Epithelial cell of proximal tubule (primary cell): ENCODE data around the gene AVPR2. TPM values are rescaled to one million over a fixed set of nuclear protein-coding genes. Genes with fewer than 3 reads are reported as not detected.

ENCODE experiments used
- DNase-seq: peaks from one replicate; pipeline ENCODE4 v3.0.0-alpha.2; 2011; ENCODE audit warnings: low read depth
- H3K4me3 ChIP-seq: 2 replicates; pipeline ENCODE4 v1.5.1; 2011; ENCODE audit warnings: low read depth, mild to moderate bottlenecking, low read length
- total RNA-seq: library from RNA; depleted of rRNA; stranded (reverse); fragments of >200 nt; gene quantifications from 2 replicates; pipeline ENCODE4 v1.2.3, GENCODE V29; 2015
- TF ChIP-seq, protein P1 (sequence below): conservative IDR thresholded peaks from 2 replicates; pipeline ENCODE4 v1.5.1; 2012; ENCODE audit warnings: low read depth, mild to moderate bottlenecking, low read length

The AVPR2 gene
- total RNA-seq, 1 donor from 2014 or later, result 1.4 TPM

DNA sequence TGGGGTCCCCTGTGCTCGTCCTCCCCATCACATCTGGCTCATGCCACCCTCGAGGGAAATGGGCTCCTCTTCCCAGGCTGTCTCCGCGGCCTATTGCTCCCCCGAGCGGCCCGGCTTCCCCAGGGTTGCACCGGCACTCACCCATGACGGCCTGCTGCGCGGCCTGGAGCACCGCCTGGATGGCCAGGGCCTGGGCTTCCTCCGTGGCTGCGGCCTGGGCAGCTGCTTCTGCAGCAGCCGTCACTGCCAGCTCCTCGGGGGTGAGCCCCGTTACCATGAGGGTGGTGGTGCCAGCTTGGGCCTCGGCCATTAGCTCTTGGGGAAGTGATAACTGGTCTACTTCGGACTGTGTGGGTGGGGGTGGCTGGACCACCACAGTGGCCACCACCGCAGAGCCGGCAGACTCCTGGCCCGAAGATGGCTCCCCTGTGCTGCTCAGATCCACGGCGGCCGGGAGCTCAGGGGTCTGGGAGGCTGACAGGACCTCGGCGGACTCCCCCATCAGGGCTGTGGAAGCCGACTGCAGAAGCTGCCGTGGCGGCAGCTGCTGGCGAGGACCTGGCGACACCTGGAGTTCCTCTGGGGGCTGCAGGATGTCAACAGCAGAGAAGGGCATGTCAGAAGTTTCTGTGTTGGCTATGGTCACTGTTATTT is 48.0 kb downstream of the AVPR2 start:
- DNase-seq, result no peak
- H3K4me3 ChIP-seq, result no peak overlapping the region
- TF ChIP-seq, protein P1, sequence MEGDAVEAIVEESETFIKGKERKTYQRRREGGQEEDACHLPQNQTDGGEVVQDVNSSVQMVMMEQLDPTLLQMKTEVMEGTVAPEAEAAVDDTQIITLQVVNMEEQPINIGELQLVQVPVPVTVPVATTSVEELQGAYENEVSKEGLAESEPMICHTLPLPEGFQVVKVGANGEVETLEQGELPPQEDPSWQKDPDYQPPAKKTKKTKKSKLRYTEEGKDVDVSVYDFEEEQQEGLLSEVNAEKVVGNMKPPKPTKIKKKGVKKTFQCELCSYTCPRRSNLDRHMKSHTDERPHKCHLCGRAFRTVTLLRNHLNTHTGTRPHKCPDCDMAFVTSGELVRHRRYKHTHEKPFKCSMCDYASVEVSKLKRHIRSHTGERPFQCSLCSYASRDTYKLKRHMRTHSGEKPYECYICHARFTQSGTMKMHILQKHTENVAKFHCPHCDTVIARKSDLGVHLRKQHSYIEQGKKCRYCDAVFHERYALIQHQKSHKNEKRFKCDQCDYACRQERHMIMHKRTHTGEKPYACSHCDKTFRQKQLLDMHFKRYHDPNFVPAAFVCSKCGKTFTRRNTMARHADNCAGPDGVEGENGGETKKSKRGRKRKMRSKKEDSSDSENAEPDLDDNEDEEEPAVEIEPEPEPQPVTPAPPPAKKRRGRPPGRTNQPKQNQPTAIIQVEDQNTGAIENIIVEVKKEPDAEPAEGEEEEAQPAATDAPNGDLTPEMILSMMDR, result no peak

DNA sequence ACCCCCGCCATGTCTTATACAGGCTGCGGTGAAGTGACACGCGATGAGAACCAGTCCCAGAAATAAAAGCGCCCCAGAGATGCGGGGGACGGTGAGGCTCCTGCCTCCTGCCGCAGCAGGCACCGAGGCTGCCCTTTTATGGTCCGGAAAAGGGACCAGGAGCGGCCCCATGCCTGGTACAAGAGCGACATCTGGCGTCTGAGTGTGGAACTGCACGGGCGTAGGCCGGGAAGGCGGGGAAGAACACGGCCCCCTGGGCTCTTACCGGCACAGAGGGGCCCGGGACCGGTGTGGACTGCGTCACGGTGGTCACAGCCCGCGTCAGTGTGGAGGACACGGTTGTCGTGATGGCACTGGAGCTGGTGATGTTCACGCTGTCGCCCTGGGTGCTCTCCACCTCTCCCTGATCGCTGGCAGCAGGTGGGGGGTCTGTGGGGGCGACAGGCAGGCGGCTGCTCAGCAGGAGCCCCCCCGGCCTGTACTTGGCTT is 48.9 kb downstream of the AVPR2 start:
- no peak overlapping the region for H3K4me3 ChIP-seq
- DNase-seq, result no peak

DNA sequence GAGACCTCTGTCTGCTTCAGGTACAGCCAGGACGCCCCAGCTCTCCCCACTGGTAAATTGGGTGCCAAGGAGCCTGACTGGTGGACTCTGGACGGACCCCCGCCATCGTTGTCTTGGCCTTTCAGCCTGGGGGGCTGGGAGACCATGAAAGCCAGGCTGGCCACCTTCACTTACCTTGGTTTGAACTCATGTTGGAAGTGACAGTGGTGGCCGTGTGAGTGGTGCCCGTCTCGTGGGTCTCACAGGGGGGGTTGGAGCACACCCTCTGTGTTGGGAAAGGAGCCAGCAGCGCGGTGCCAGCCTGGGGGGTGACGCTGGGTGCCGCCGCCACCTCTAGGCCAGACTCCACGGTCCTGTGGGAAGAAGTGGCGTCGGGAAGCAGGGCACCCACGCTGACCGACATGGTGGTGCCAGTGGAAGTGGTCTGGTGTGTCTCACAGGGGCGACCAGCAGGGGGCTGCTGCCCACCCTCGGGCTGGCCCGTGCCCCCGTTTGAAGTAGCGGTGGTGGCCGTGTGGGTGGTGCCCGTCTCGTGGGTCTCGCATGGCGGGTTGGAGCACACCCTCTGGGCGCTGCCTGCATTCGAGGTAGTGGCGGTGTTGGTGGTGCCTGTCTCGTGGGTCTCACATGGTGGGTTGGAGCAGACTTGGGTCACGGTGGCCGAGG is 49.6 kb downstream of the AVPR2 start:
- TF ChIP-seq, protein P1, result no peak
- no peak overlapping the region for H3K4me3 ChIP-seq
- DNase-seq, result no peak

More for the DNA sequence above, 48.9 kb downstream of the AVPR2 start:
- TF ChIP-seq, protein P1, result peak; percentile 73

DNA sequence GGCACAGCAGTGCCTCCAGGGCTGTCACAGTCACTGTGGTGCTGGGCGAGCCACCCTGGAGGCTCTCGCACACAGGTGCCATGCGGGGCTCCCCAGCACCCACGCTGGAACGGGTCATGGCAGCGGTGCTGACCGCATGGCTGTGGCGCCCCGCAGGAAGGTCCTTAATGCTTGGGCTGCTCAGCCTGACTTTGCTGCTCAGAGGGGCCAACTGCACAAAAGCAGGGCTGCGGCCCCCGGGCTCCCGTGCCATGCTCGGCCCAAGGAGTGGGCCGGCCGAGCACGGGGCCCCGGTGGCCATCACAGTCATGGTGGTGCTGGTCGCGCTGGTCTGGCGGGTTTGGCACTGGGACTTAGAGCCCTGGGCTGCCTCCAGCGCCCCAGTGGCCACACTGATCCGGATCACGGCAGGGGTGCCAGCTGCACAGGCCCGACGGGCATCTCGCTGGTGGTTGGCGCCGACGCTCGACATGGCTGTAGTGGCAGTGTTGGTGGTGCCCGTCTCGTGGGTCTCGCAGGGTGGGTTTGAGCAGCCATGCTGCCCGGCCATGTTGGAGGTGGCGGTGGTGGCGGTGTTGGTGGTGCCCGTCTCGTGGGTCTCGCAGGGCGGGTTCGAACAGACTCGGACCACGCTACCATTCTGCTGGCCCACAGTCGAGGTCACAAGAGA is 50.2 kb downstream of the AVPR2 start:
- no peak for DNase-seq
- TF ChIP-seq, protein P1, result no peak

DNA sequence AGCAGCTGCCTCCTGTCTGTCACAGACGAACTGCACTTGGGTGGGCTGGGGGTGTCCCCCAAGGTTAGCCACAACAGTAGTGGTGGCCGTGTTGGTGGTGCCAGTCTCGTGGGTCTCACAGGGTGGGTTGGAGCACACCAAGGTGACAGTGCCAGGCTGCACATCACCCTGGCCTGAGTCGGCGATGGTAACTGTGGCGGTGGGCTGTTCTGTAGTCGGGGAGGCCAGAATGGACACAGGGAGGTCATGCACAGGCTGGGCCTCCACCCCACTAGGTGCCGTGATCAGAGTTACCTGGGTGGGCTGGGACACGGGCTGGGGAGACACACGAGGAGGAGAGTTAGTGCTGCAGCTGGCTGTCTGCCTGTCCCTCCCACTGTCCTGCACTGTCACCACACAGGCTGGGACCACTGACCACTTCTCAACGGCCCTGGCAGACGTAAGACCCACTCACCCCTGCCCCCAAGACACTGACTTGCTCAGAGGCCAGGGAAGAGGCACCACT is 50.8 kb downstream of the AVPR2 start:
- no peak overlapping the region for H3K4me3 ChIP-seq
- DNase-seq, result no peak
- TF ChIP-seq, protein P1, result no peak

More for the DNA sequence above, 50.2 kb downstream of the AVPR2 start:
- no peak overlapping the region for H3K4me3 ChIP-seq

DNA sequence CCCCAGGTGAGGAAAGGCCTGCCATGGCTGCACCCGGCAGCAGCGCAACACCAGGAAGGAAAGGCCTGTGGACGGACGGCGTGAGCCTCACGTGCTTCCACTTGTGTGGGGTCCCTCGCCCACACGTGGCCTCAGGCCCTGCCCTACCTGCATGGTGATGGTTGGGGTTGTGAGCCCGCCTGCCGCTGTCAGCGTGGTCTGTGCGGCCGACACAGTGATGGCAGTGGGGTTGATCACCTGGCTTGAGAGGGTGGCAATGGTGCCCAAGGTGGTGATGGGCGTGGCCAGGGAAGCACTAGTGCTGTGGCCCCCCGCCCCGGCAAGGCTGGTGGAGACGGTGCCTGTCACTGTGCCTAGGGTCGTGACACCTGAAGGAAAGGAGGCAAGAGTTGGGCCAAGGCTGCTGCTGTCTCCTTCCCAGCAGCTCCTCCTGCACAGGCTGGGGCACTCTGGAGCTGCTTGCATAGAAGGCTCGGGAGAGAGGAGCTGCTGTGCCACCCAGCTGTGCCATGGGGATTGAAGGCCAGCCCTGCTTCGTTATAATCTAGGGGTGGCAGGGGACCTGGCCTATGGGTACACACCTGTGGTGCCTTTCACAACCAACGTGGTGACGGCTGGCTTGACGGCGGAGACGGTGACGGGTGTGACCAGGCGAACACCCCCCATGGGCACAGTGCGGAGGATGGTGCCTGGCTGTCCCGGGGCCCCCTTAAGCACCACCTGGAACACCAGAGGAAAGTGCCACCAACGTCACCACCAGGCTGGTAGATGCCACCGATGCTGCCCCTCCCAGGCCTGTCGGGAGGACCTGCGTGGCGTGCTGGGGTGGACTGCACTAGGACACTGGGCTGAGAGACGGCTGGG is 51.8 kb downstream of the AVPR2 start:
- H3K4me3 ChIP-seq, result no peak overlapping the region
- TF ChIP-seq, protein P1, result no peak
- no peak for DNase-seq
